Brain microvascular endothelial cell (primary cell): ENCODE results near the gene VPS39.

ENCODE experiments used
- DNase-seq: peaks from one replicate; pipeline ENCODE4 v3.0.0-alpha.2; 2020
- H3K27ac ChIP-seq: fragments of 250-450 bp; sonication (Bioruptor Pico); 2 replicates; pipeline ENCODE4 v1.5.1; 2020; ENCODE audit warnings: mild to moderate bottlenecking, moderate library complexity
- H3K27me3 ChIP-seq: fragments of 250-450 bp; sonication (Bioruptor Pico); replicated peaks from 2 replicates; pipeline ENCODE4 v1.5.1; 2020; ENCODE audit warnings: mild to moderate bottlenecking
- H3K36me3 ChIP-seq: fragments of 250-450 bp; sonication (Bioruptor Pico); replicated peaks from 2 replicates; pipeline ENCODE4 v1.5.1; 2020; ENCODE audit warnings: mild to moderate bottlenecking
- H3K4me3 ChIP-seq: 2 replicates; pipeline ENCODE4 v1.5.1; 2011; ENCODE audit warnings: low read depth, mild to moderate bottlenecking, control low read depth, low read length, moderate library complexity
- in situ Hi-C: cut with HindIII; loops from 2 replicates; pipeline ENCODE4 v1.10.0; 2017; ENCODE audit warnings: low sequenced_read_pairs, low pct_ligation_motif_present
- TF ChIP-seq, protein P1 (sequence below): IDR thresholded peaks from 2 replicates; pipeline ENCODE4 v1.5.1; 2011; ENCODE audit warnings: low read depth, mild to moderate bottlenecking, moderate library complexity, low read length, control low read depth, inconsistent platforms; ENCODE audit errors: missing control alignments

VPS39 gene

DNA sequence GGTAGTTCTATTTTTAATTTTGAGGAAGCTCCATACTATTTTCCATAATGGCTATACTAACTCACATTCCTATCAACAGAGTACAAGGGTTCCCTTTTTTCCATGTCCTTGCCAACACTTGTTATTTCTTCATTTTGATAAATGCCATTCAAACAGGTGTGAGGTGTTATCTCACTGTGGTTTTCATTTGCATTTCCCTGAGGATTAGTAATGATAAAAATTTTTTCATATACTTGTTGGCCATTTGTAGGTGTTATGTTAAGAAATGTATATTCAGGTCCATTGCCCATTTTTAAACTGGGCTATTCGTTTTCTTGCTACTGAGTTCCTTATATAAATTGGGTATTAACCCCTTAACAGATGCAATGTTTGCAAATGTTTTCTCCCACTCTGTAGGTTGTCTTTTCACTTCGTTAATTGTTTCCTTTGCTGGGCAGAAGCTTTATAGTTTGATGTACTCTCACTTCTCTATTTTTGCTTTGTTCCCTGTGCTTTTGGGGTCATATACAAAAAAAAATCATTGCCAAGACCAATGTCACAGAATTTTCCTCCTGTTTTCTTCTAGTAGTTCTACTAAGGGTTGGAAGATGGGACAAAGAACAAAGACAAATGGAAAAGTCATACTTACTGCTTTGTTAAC is 11.0 kb upstream of the VPS39 start:
- Histone ChIP-seq H3K36me3 (peaks cover 21% of the 10 kb centered on the region), H3K27ac (no peak overlapping the region), H3K4me3 (no peak overlapping the region), H3K27me3 (no peaks in the 10 kb centered on the region)
- in situ Hi-C loops: no loop called here
- TF ChIP-seq, protein P1, sequence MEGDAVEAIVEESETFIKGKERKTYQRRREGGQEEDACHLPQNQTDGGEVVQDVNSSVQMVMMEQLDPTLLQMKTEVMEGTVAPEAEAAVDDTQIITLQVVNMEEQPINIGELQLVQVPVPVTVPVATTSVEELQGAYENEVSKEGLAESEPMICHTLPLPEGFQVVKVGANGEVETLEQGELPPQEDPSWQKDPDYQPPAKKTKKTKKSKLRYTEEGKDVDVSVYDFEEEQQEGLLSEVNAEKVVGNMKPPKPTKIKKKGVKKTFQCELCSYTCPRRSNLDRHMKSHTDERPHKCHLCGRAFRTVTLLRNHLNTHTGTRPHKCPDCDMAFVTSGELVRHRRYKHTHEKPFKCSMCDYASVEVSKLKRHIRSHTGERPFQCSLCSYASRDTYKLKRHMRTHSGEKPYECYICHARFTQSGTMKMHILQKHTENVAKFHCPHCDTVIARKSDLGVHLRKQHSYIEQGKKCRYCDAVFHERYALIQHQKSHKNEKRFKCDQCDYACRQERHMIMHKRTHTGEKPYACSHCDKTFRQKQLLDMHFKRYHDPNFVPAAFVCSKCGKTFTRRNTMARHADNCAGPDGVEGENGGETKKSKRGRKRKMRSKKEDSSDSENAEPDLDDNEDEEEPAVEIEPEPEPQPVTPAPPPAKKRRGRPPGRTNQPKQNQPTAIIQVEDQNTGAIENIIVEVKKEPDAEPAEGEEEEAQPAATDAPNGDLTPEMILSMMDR: no peak
- DNase-seq: no peak

DNA sequence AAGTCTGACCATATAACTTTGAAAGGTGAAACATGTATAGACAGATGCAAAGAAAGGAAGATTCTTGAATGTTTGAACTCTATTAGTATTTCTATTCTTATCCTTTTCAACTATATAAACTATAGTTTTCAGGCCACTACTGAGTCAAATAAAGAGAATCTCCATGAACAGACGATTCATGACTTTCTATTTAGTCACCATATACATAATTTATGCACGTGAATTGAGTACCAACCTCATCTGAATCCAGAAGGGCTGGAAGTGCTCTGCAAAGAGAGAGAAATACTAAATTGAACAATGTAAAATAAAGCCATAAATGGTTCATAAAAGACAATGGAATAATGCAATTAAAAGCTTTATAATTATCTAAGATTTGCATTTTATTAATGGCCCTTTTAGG is 9.5 kb upstream of the VPS39 start:
- Histone ChIP-seq H3K27me3 (no peaks in the 10 kb centered on the region), H3K27ac (no peak overlapping the region), H3K4me3 (no peak overlapping the region), H3K36me3 (peaks cover 28% of the 10 kb centered on the region)
- in situ Hi-C loops: no loop called here
- TF ChIP-seq, protein P1: no peak
- no peak for DNase-seq

DNA sequence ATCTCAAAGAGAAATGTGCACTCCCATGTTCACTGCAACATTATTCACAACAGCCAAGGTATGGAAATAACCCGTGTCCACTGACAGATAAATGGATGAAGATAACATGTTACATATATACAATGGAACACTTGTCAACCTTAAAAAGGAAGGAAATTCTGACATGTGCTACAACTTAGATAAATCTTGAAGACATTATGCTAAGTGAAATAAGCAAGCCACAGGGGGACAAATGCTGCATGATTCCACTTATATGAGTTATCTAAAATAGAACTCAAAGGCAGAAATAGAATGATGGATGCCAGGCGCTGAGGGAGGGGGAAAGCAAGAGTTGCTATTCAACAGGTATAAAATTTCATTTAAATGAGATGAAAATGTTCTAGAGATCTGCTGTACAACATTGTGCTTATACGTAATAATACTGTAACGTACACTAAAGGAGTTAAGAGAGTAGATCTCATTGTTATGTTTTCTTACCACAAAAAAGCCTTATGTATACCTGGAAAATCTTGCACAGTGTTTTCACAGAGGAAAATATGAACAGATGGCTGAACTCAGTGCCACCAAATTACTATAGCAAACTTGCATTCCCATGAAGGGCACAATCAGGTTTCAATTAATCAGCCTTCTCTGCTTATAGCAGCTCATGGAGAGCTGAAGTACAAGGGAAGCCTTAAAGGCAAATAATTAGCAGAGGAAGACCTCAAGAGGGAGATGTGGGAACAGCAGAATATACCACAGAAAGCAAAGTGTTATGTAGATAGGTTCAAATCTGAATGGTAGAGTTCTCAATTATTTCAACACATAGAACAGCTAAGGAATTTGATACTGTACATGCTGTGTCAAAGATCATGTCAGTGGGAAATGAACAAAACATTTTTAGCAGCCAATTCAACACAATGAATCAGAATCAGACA is 8.1 kb upstream of the VPS39 start:
- H3K27me3 ChIP-seq: no peaks in the 10 kb centered on the region
- TF ChIP-seq, protein P1: no peak
- H3K4me3 ChIP-seq: no peak overlapping the region
- peaks cover 29% of the 10 kb centered on the region for H3K36me3 ChIP-seq
- no peak for DNase-seq
- in situ Hi-C loops: no loop called here
- no peak overlapping the region for H3K27ac ChIP-seq

DNA sequence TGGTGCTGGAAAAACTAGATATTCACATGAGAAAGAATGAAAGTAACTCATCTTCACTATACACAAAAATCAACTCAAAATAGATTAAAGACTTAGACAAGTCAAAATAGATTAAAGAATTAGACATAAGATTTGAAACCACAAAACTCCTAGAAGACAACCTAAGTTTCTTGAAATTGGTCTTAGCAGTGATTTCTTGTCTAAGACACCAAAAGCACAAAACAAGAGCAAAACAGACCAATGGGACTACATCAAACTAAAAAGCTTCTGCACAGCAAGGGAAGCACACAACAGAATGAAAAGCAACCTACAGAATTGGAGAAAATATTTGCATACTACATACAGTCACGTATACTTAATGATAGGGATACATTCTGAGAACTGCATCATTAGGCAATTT is 6.5 kb upstream of the VPS39 start:
- TF ChIP-seq, protein P1: no peak
- in situ Hi-C loops: no loop called here
- DNase-seq: no peak
- Histone ChIP-seq H3K27me3 (no peaks in the 10 kb centered on the region), H3K4me3 (no peak overlapping the region), H3K36me3 (peaks cover 34% of the 10 kb centered on the region), H3K27ac (no peak overlapping the region)

DNA sequence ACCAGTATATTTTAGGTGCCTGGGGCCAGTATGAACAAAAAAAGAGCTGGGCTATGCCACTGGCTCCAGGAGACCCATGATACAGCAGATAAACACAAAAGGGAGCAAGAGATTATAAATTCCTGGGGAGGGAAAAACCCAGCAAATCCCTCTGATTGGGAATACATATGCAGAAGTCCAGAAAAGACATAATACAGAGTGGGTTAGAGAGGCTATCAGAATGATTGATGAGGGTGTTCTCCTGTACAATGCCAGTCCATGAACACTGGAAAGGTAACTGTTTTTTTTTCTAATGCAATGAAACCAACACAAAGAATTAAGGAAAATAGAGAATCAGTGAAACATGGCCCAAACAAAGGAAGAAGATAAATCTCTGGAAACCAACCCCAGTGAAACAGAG is 5.4 kb upstream of the VPS39 start:
- TF ChIP-seq, protein P1: no peak
- H3K27ac ChIP-seq: no peak overlapping the region
- no peaks in the 10 kb centered on the region for H3K27me3 ChIP-seq
- H3K4me3 ChIP-seq: no peak overlapping the region
- in situ Hi-C loops: no loop called here
- no peak for DNase-seq
- peaks cover 29% of the 10 kb centered on the region for H3K36me3 ChIP-seq

DNA sequence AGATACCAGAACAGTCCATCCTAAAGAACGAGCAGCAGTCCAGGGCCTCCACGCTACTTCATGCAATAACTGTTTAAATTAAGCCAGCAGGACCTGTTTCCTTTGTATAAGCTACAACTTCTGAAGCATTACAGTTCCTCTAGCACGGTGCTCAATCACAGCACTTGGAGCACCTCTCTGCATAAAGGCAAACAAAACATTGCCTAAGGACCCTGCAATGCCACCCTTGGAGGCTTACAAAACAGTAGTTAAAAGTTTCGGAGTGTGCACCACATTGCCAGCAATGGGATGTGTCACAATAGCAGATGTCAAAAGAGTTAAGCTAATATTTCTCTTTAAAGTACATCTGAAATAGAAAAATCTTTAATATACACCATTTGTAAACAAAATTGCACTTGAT is 2.6 kb upstream of the VPS39 start:
- Histone ChIP-seq H3K36me3 (peaks cover 19% of the 10 kb centered on the region), H3K27me3 (no peaks in the 10 kb centered on the region), H3K4me3 (no peak overlapping the region), H3K27ac (no peak overlapping the region)
- TF ChIP-seq, protein P1: no peak
- DNase-seq: no peak
- in situ Hi-C loops: no loop called here
